HG03558 (cell line): Measurements from ENCODE around the gene DPP7.
"Not testable (repeated sequence)": the region's sequence is repeated elsewhere in the genome, so short reads cannot be mapped to it uniquely, and the experiment has no call there.

ENCODE experiments used
- ATAC-seq: cut with Tn5 transposase; IDR thresholded peaks from one replicate; pipeline ENCODE4 v1.9.1; 2021; ENCODE audit warnings: moderate number of reproducible peaks; ENCODE audit not compliant: unreplicated experiment; ENCODE audit errors: extremely low read depth

Gene DPP7

DNA sequence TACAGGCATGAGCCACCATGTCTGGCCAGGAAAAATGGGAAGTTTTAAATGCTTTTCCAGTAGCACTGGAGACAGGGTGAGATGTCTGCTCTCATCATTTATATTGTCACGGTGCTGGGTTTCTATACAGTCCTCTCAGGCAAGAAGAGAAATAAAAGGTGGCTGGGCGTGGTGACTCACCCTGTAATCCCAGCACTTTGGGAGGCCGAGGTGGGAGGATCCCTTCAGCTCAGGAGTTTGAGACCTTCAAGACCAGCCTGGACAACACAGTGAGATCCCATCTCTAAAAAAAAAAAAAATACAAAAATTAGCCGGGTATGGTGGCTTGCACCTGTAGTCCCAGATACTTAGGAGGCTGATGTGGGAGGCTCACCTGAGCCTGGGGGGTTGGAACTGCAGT lies 19.7 kb upstream of the DPP7 start:
- ATAC-seq = no peak

DNA sequence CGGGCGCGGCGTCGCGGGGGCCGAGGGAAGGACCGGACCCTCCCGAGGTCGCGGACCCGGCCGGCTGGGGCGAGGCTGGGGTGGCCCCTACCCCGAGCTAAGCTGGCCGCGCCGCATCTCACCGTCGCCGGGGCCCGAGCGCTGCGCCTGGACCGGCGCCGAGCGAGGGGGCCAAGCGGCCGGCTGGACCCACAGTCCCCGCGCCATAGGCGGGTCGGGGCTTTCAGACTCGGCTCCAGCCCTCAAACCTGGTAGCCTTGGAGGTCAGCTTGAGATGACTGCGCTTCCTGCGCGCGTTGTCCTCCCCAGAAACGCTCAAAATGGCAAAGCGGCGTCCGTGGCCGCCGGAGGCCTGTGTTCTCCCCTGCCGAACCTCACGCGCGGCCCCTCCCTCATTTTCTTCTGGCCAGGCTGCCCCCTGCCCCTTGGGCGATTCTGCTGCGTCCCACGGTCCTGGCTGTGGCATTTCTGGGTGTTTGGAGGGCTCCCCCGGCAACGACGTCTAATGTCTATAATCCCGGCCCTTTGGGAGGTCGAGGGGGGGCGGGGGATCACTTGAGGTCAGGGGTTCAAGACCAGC lies 15.7 kb upstream of the DPP7 start:
- peak; percentile 7 for ATAC-seq

DNA sequence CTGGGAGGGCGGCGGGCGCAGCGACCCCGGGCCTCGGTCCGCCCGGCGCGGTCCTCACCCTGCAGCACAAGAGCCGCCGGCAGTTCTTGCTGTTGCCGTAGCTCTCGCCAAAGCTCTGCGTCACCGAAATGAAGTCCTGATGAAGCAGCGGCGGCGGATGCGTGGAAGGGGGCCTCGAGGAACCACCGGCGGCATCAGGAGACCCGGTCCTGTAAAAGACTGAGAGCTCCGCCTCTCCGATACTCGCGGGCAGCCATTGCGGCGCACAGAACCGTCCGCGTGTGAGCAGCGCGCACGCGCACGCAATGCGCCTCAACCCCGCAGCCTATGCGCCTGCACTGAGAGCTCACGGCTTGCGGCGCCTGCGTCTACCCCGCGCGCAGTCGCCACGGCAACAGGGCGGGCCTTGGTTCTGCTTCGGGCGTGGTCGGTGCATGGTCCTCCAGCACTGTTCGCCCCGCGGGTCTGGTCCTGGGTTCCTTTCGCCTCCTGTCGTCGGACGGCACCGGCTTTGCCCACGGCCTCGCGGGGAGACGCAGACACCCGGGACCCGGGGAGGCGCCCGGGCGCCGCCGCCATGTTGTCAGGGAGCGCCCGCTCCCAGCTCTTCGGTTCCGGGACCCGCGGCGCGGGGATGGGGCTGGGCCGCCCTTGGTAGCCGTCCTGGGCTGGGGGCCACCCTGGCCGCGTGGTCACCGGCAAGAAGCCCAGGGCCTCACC lies 15.1 kb upstream of the DPP7 start:
- peak; percentile 57 for ATAC-seq

DNA sequence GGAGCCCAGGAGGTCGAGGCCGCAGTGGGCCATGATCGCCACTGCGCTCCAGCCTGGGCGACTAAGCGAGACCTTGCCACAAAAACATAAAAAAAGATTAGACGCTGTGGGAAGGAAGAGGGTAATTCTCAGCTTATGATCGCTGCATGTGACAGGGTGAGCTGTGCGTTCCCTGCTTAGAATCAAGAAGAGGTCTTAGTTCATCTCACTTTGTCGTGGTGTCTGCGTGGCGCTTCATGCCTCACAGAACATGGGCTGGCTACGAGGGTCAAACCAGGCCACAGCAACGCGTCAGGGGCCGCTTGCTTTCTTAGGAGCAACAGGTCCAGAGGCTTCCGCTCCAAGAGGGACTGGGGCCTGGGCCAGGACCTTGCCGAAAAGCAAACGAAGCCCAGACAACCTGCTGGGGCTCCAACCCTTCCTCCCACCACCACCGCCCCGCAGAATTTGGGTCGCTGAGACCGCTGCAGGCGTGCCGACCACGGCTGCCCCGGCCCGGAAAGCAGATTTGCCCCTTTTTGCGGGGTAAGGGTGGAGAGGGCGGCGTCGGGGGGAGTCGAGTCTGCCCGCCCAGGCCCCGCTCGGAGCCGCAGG lies 14.4 kb upstream of the DPP7 start:
- no peak for ATAC-seq

DNA sequence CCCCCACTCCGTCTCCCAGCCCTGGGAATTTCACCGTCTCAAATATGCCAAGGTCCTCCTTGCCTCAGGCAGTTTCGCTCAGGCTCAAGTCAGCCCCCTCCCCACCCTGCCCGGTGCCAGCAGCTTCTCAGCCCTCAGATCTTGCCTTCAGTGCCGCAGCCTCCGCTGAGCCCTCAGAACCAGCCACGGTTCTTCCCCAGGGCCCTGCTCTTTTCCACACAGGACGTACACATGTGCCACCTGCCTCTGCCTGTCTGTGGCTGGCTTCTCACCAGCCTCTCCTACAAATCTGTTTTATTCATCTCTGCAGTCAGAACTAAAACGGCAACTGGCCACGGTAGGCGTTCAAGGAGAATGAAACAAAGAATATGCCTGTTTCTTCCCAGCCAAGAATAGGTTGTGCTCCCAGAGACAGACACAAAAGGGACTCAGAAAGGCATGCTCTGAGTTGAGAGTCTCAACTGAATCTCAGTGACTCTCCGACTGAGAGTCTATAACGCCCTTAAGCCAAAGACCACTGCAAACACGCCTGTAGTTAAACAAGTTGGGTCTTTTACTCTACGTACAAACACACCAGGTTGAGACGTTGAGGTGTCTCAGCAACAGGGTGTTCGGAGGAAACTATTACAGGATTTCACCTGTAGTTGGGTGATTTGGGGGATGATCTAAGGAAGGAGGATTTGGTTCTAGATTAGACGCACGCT lies 13.8 kb upstream of the DPP7 start:
- no peak for ATAC-seq

DNA sequence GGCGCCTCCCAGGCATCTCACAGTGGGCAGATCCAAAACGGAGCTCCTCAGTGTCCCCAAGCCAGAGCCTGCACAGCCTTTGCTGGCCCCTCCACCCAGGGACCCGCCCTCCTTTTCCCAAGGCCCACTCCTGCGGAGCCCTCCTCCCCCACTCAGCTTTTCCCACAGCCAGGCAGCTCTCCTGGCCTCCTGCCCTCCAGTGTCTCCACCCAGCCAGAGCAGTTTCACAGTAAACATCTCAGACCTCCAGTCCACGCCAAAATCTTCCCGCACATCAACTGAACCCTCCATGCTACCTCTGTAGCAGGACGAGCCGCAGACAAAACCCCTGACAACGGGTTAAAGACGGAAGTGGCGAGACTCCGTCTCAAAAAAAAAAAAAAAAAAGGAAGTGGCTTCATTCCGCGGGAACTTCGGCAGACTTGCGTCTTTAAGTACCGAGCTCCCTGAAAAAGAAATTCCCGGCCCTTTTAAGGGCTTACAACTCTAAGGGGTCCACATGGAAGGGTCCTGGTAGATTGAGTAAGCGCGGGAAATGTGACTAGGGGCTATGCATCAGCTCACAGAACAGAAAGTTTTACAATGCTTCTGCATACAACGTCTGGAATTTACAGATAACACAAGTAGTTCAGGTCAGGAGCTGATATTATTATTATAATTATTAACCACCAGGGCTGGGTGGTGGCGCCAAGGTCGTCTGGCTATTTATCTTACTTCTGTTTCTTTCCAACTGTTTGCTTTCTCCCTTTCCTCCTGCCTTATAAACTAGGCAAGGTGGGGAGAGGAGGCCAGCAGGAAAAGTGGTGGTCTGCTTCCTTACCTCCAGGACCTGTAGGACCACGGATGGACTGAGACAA lies 13.0 kb upstream of the DPP7 start:
- ATAC-seq = no peak

DNA sequence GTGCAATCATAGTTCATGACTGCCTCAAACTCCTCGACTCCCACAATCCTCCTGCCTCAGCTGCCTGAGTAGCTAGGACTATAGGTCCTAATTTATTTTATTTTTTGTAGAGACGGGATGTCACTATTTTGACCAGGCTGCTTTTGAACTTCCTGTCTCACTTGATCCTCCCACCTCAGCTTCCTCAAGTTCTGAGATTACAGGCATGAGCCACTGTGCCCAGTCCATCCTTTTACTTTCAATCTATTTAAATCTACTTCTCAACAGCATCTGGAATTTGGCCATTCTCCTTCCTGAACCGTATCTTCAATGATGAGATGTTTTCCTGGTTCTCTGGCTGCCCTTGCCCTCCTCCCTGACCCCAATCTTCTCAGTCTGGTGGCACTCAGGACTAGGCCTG lies 12.3 kb upstream of the DPP7 start:
- no peak for ATAC-seq

DNA sequence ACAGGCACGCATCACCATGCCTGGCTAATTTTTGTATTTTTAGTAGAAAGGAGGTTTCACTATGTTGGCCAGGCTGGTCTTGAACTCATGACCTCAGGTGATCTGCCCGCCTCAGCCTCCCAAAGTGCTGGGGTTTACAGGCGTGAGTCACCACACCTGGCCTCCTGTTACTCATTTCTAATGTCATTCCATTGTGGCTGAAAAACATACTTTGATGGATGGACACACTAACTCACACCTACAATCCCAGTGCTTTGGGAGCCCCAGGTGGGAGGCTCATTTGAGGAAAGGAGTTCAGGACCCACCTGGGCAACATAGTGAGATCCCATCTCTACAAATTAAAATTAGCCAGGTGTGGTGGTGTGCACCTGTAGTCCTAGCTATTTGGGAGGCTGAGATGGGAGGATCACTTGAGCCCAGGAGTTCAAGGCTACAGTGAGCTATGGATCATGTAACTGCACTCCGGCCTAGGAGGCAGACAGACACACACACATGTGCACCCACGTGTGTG lies 9.5 kb upstream of the DPP7 start:
- not testable (repeated sequence) for ATAC-seq

DNA sequence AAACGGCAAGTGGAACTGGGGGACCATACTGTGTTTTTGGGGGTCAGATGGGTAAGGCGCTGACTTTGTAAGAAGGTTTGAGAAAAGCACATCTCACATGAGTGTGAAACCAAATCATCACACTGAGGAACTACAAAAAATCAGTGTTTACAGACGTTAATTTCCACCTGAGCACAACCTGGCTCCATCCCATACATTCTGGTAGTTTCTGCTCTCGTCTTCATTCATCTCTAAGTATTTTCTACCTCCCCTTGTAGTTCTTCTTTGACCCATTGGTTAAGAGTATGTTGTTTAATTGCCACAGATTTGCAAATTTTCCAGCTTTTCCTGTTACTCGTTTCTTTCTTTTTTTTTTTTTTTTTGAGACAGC lies 8.9 kb upstream of the DPP7 start:
- ATAC-seq = no peak

DNA sequence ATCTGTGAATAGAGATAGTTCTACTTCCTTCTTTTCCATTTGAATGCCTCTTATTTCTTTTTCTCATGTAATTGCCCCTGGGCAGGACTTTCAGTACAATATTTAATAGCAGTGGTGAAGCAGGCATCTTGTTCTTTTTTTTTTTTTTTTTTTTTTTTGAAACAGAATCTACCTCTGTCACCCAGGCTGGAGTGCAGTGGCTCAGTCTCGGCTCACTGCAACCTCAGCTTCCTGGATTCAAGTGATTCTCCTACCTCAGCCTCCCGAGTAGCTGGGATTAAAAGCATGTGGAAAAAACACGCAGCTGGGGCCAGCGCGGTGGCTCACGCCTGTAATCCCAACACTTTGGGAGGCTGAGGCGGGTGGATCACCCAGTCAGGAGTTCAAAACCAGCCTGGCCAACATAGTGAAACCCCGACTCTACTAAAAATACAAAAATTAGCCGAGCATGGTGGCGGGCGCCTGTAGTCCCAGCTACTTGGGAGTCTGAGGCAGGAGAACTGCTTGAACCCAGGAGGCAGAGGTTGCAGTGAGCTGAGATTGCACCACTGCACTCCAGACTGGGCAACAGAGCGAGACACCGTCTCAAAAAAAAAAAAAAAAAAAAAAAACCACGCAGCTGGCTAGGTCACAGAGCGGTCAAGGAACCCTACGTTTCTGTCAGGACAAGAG lies 8.4 kb upstream of the DPP7 start:
- not testable (repeated sequence) for ATAC-seq

DNA sequence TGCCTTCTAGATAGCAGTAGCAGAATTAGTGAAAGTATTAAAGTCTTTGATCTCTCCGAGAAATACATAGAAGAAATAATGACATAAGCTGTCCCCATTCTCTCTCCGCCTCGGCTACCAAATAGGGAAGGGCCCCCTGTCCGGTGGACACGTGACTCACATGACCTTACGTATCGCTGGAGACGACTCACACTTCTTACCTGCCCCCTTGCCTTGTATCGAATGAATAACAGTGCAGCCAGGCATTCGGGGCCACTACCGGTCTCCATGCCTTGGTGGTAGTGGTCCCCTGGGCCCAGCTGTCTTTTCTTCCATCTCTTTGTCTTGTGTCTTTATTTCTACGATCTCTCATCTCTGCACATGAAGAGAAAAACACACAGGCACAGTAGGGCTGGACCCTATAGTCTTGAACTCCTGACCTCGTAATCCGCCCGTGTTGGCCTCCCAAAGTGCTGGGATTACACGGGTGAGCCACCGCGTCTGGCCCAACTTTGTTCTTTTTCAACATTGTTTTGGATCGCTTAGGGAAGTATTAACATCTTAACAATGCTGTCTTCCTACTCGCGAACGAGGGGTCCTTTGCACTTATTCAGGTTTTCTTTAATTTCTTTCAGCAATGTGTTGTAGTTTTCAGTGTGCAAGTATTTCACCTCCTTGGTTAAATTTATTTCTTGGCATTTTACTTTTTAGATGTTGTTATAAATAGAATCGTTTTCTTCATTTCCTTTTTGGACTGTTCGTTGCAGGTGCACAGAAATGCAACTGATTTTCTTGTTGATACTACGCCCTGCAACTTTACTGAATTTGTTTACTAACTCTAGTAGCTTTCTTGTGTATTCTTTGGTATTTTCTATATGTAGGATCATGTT lies 7.6 kb upstream of the DPP7 start:
- not testable (repeated sequence) for ATAC-seq

DNA sequence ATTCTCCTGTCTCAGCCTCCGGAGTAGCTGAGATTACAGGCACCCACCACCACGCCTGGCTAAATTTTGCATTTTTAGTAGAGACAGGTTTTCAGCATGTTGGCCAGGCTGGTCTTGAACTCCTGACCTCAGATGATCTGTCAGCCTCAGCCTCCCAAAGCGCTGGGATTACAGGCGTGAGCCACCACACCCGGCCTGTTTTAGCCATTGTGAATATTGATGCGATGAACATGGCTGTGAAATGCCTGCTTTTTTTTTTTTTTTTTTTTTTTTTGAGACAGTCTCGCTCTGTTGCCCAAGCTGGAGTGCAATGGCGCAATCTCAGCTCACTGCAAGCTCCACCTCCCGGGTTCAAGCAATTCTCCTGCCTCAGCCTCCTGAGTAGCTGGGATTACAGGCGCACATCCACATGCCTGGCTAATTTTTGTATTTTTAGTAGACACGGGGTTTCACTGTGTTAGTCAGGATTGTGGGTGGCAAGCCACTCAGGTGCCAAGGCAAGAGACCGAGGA lies 3.6 kb upstream of the DPP7 start:
- ATAC-seq = not testable (repeated sequence)

DNA sequence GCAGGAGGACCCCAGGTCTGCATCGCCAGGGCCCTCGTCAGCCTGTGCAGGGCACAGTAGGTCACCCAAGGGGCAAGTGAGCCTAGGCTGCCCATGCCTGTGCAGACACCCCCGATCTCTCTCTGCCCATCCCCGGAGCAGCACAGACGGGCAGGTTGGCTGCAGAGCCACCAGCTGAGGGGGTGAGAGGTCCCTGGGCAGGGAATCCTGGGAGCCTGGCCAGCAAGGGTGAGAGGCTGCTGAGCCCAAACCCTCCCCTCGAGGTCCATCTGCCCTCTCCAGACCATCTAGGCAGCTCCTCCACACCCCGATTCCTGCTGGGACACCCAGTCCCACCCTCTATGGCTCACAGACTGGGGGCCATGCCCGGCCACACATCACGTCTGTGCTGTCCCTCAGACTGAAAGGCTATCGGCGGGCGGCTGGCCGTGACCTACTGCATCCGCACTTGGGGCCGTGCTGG lies 2.8 kb upstream of the DPP7 start:
- no peak for ATAC-seq

DNA sequence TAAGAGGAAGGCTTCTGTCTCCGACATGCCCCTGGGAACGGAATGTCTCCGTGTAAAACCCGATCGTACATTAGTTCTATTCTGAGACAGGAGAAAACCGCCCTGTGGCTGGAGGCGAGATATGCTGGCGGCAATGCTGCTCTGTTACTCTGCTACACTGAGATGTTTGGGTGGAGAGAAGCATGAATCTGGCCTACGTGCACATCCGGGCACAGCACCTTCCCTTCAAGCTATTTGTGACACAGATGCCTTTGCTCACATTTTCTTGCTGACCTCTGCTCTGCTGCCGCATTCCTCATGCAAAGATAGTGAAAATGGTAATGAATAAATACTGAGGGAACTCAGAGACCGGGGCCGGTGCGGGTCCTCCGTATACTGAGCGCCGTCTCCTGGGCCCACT lies 2.2 kb upstream of the DPP7 start:
- ATAC-seq = no peak

DNA sequence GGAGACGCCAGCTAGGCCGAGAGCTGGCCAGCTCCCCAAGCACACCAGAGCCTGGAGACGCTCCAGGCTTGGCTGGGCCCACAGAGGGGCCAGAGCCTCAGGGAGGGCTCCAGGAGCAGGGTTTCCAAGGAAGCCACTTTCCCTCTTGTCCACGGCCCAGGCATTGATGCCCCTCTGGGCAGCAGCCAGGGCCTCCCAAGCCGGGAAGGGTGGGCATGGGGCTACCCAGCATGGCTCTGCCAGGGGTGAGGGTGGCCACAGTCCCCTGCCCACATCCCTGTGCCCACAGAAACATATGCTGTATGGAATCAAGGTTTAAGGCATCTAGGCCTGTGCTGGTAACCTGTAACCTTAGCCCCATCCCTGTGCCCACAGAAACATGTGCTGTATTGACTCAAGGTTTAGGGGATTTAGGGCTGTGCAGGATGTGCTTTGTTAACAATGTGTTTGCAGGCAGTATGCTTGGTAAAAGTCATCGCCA lies 1.5 kb upstream of the DPP7 start:
- no peak for ATAC-seq

DNA sequence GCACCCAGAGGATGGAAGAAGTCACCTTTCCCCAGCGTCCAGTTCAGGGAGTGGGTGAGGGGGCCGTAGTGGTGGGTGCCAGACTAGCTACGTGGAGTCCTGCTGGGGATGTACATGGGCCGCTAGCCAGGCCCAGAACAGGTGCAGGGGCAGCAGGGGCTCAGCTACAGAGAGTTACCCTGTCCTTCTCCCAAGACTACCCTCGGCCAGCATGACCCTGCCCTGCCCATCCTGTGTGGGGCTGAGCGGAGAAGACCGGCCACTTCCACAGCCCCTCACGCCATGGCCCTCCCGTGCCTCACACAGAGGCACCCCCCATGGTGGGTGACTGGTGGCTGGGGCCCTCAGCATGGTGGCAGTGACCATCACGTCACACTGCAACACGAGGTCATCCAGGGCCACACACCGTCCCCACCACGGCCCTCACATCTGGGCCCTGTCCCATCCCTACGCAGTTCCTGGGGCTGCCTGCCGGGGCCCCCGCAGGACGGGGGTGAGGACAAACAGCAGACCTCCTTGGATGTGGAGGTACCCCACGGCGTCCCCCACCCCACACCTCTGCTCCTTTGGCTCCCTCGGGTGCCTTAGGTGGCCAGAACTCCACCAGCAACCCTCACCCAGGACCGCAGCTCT lies 977 bp upstream of the DPP7 start:
- no peak for ATAC-seq

DNA sequence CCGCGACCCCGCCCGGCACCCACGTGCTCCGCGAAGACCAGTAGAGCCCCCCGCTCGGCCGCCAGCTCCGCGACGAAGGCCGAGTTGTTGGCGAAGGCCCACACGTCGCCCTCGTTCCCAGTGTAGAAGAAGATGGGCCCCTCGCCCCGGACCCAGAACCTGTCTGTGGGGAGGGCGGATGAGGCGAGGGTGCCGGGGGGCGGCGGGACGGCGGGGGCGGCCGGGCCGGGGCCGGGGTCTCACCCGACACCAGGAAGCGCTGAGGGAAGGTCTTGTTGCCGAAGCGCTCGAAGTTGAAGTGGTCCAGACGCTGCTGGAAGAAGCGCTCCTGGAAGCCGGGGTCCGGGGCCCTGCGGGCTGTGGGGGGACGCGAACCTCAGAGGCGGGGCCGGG lies 317 bp downstream of the DPP7 start:
- ATAC-seq = no peak
